ENCODE data around the gene SPEG. TPM values are rescaled to one million over a fixed set of nuclear protein-coding genes. Genes with fewer than 3 reads are reported as not detected.
A peak's percentile ranks its signal among the peaks of the same experiment; 100 is the strongest.

SPEG gene
- total RNA-seq, 2 donors from 2014 or later: 23.1 to 29.8 TPM

- Histone ChIP-seq H3K4me1 (ENCODE audit: control insufficient read depth, insufficient read depth, low read length) (peaks cover 11% of the 10 kb centered on the region), H3K27me3 (ENCODE audit: control insufficient read depth, insufficient read depth, low read length, poor library complexity, severe bottlenecking) (peaks cover 13% of the 10 kb centered on the region), H3K9me3 (ENCODE audit: control insufficient read depth, low read length) (no peaks in the 10 kb centered on the region), H3K27ac (ENCODE audit: low read depth, low read length) (no peak overlapping the region), H3K36me3 (ENCODE audit: control insufficient read depth, insufficient read depth, low read length) (peaks cover 19% of the 10 kb centered on the region), H3K4me3 (ENCODE audit: low read length) (no peak overlapping the region), H3K9ac (ENCODE audit: extremely low read depth, low read length, poor library complexity, severe bottlenecking) (no peak overlapping the region)
- peaks cover 20% of the 10 kb centered on the region for H3K36me3 Mint-ChIP-seq (ENCODE audit: low read depth)
- peaks cover 19% of the 10 kb centered on the region for H3K27me3 Mint-ChIP-seq (ENCODE audit: insufficient read depth)
- H3K27ac Mint-ChIP-seq: no peak overlapping the region
- WGBS, 2 experiments (ENCODE audit: insufficient coverage in 1 of 2, insufficient read length in 1 of 2): 91 to 97% methylated on average over 10 to 12 of the region's 12 CpGs
- no peak for DNase-seq
- no peak overlapping the region for H3K4me3 Mint-ChIP-seq
- H3K9me3 Mint-ChIP-seq: no peaks in the 10 kb centered on the region
- no peak for TF ChIP-seq CTCF (conservative IDR thresholded peaks at IDR 0.05)
- peaks cover 23% of the 10 kb centered on the region for H3K4me1 Mint-ChIP-seq
These were observed 106.3 kb downstream of the SPEG start for GRCh38 chr2:219540784-219541504.

- H3K36me3 ChIP-seq (ENCODE audit: control insufficient read depth, insufficient read depth, low read length): peaks cover 19% of the 10 kb centered on the region
These were observed 107.1 kb downstream of the SPEG start for GRCh38 chr2:219541611-219542180.

More at GRCh38 chr2:219541611-219542180, 107.1 kb downstream of the SPEG start:
- peaks cover 13% of the 10 kb centered on the region for H3K27me3 ChIP-seq (ENCODE audit: control insufficient read depth, insufficient read depth, low read length, poor library complexity, severe bottlenecking)
- 4 to 10% methylated on average over 23 to 48 of the region's 48 CpGs for WGBS, 2 experiments (ENCODE audit: insufficient coverage in 1 of 2, insufficient read length in 1 of 2)
- no peak overlapping the region for H3K9ac ChIP-seq (ENCODE audit: extremely low read depth, low read length, poor library complexity, severe bottlenecking)
- H3K36me3 Mint-ChIP-seq (ENCODE audit: low read depth): peaks cover 20% of the 10 kb centered on the region
- peak overlapping the region; percentile 71 for H3K4me3 Mint-ChIP-seq
- no peak overlapping the region for H3K27ac Mint-ChIP-seq
- peaks cover 11% of the 10 kb centered on the region for H3K4me1 ChIP-seq (ENCODE audit: control insufficient read depth, insufficient read depth, low read length)
- peak overlapping the region; percentile 89 for H3K4me3 ChIP-seq (ENCODE audit: low read length)
- H3K27ac ChIP-seq (ENCODE audit: low read depth, low read length): no peak overlapping the region
- H3K9me3 ChIP-seq (ENCODE audit: control insufficient read depth, low read length): no peaks in the 10 kb centered on the region
- peaks cover 23% of the 10 kb centered on the region for H3K4me1 Mint-ChIP-seq
- TF ChIP-seq CTCF (conservative IDR thresholded peaks at IDR 0.05): peak; percentile 100
- DNase-seq: peak; percentile 97
- H3K9me3 Mint-ChIP-seq: no peaks in the 10 kb centered on the region
- H3K27me3 Mint-ChIP-seq (ENCODE audit: insufficient read depth): peaks cover 24% of the 10 kb centered on the region
